ENCODE data around the gene KCNIP3. TPM values are rescaled to one million over a fixed set of nuclear protein-coding genes. Genes with fewer than 3 reads are reported as not detected.

The KCNIP3 gene
- total and polyA plus RNA-seq, 4 donors: 1.8 to 2.7 (median 2.1) TPM

DNA sequence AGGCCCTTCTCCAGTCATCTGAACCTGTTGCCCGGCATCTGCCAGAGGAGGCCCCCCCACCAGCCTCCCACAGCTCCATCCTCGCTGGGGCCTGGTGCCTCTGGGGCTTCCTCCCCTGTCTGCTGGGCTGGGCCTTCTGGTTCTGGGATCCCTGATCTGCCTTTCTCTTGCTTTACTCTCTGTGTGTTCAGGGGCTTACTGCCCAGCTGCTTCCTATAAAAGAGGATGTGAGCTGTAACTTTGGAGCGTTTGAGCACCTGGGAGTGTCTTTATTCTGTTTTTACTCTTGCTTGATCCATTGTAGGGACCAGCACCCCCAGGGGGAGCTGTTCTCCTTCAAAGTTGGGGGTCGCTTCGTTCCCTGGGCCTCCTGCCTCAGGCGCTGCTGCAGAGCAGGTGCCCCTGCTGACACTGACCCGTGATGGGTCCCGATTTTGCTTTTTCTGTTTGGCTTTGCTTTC lies 82.3 kb downstream of the KCNIP3 start:
- 39 to 42% methylated on average over 8 of the region's 8 CpGs for WGBS, 2 donors
- no peaks in the 10 kb centered on the region for H3K27me3 ChIP-seq (ENCODE audit: control insufficient read depth in 3 of 3, insufficient read depth in 3 of 3, low read length in 2 of 3)
- H3K9me3 ChIP-seq (ENCODE audit: control insufficient read depth in 4 of 4, insufficient read depth in 3 of 4, low read length in 3 of 4): no peaks in the 10 kb centered on the region
- H3K4me3 ChIP-seq: no peak overlapping the region
- ATAC-seq (ENCODE audit: insufficient read depth, low FRiP score) (no peak), DNase-seq (no peak)
- H3K27ac ChIP-seq (ENCODE audit: low read depth in 1 of 2, low read length in 1 of 2): no peak overlapping the region
- no peaks in the 10 kb centered on the region for H3K36me3 ChIP-seq (ENCODE audit: control insufficient read depth in 4 of 4, insufficient read depth in 4 of 4, low read length in 4 of 4)
- H3K9ac ChIP-seq (ENCODE audit: insufficient read depth in 1 of 2, low read length in 2 of 2): no peak overlapping the region
- peaks cover 0 to 7% (median 0%) of the 10 kb centered on the region in 5 donors for H3K4me1 ChIP-seq (ENCODE audit: control insufficient read depth in 5 of 5, insufficient read depth in 5 of 5, low read length in 5 of 5)
- TF ChIP-seq, protein P1, sequence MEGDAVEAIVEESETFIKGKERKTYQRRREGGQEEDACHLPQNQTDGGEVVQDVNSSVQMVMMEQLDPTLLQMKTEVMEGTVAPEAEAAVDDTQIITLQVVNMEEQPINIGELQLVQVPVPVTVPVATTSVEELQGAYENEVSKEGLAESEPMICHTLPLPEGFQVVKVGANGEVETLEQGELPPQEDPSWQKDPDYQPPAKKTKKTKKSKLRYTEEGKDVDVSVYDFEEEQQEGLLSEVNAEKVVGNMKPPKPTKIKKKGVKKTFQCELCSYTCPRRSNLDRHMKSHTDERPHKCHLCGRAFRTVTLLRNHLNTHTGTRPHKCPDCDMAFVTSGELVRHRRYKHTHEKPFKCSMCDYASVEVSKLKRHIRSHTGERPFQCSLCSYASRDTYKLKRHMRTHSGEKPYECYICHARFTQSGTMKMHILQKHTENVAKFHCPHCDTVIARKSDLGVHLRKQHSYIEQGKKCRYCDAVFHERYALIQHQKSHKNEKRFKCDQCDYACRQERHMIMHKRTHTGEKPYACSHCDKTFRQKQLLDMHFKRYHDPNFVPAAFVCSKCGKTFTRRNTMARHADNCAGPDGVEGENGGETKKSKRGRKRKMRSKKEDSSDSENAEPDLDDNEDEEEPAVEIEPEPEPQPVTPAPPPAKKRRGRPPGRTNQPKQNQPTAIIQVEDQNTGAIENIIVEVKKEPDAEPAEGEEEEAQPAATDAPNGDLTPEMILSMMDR (IDR thresholded peaks at IDR 0.05; ENCODE audit: control extremely low read depth, extremely low read depth): no peak

DNA sequence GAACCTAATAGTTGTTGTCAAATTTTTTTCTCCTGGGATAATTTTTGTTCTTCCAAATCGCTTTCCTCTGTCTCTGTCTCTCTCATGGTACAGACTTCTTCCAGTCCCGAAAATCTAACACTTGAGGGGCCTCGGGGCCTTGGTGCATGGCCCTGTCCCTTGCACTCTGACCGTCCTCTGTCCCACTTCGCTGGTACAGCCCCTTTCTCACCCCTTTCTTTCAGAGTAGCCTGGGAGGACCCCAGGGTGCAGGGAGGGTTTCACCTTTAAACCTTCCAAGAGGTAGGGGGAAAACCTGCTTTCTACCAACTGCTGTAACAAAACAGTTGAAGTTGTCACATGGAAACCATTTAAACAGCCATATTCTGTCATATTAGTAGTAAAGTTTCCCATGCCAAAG lies 83.1 kb downstream of the KCNIP3 start:
- ATAC-seq (ENCODE audit: insufficient read depth, low FRiP score) (no peak), DNase-seq (no peak)
- no peaks in the 10 kb centered on the region for H3K9me3 ChIP-seq (ENCODE audit: control insufficient read depth in 4 of 4, insufficient read depth in 3 of 4, low read length in 3 of 4)
- no peaks in the 10 kb centered on the region for H3K36me3 ChIP-seq (ENCODE audit: control insufficient read depth in 4 of 4, insufficient read depth in 4 of 4, low read length in 4 of 4)
- H3K27me3 ChIP-seq (ENCODE audit: control insufficient read depth in 3 of 3, insufficient read depth in 3 of 3, low read length in 2 of 3): no peaks in the 10 kb centered on the region
- no peak overlapping the region for H3K4me3 ChIP-seq
- H3K9ac ChIP-seq (ENCODE audit: insufficient read depth in 1 of 2, low read length in 2 of 2): no peak overlapping the region
- TF ChIP-seq, protein P1 (IDR thresholded peaks at IDR 0.05; ENCODE audit: control extremely low read depth, extremely low read depth): no peak
- 86 to 91% methylated on average over 5 of the region's 5 CpGs for WGBS, 2 donors
- no peak overlapping the region for H3K27ac ChIP-seq (ENCODE audit: low read depth in 1 of 2, low read length in 1 of 2)
- peaks cover 0 to 13% (median 0%) of the 10 kb centered on the region in 5 donors for H3K4me1 ChIP-seq (ENCODE audit: control insufficient read depth in 5 of 5, insufficient read depth in 5 of 5, low read length in 5 of 5)

DNA sequence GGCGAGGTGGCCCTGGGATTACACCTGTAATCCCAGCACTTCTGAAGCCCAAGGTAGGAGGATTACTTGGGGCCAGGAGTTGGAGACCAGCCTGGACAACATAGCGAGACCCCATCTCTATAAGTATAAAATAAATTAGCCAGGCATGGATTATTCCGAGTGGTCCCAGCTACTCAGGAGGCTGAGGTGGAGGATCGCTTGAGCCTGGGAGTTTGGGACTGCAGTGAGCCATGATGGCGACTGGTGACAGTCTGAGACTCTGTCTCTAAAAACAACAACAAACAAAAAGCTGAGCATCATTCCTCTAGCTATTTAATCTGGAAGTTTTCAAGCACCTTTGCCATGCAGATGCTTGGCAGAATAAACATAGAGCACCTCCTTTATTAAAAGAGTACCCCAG lies 83.6 kb downstream of the KCNIP3 start:
- Histone ChIP-seq H3K27me3 (ENCODE audit: control insufficient read depth in 3 of 3, insufficient read depth in 3 of 3, low read length in 2 of 3) (no peaks in the 10 kb centered on the region), H3K27ac (ENCODE audit: low read depth in 1 of 2, low read length in 1 of 2) (no peak overlapping the region), H3K9ac (ENCODE audit: insufficient read depth in 1 of 2, low read length in 2 of 2) (no peak overlapping the region), H3K9me3 (ENCODE audit: control insufficient read depth in 4 of 4, insufficient read depth in 3 of 4, low read length in 3 of 4) (no peaks in the 10 kb centered on the region), H3K36me3 (ENCODE audit: control insufficient read depth in 4 of 4, insufficient read depth in 4 of 4, low read length in 4 of 4) (no peaks in the 10 kb centered on the region), H3K4me3 (no peak overlapping the region), H3K4me1 (ENCODE audit: control insufficient read depth in 5 of 5, insufficient read depth in 5 of 5, low read length in 5 of 5) (peaks cover 0 to 13% (median 0%) of the 10 kb centered on the region in 5 donors)
- DNase-seq (no peak), ATAC-seq (ENCODE audit: insufficient read depth, low FRiP score) (no peak)
- WGBS, 2 donors: 89 to 90% methylated on average over 5 of the region's 5 CpGs
- TF ChIP-seq, protein P1 (IDR thresholded peaks at IDR 0.05; ENCODE audit: control extremely low read depth, extremely low read depth): no peak
